HFFc6 (cell line): Measurements from ENCODE around the gene DDB1. TPM values are rescaled to one million over a fixed set of nuclear protein-coding genes. Genes with fewer than 3 reads are reported as not detected.
A peak's percentile ranks its signal among the peaks of the same experiment; 100 is the strongest.
"Not testable (repeated sequence)": the region's sequence is repeated elsewhere in the genome, so short reads cannot be mapped to it uniquely, and the experiment has no call there.

Experiments used
- DNase-seq: peaks from one replicate; pipeline ENCODE4 v3.0.0-alpha.2; 2018
- H3K27ac Mint-ChIP-seq: 2 replicates; pipeline ENCODE4 v1.8.0; 2020; ENCODE audit warnings: mild to moderate bottlenecking, mixed read lengths
- H3K27me3 Mint-ChIP-seq: 2 replicates; pipeline ENCODE4 v1.8.0; 2021; ENCODE audit warnings: mild to moderate bottlenecking, moderate library complexity, mixed read lengths; ENCODE audit not compliant: insufficient read depth
- H3K36me3 Mint-ChIP-seq: 2 replicates; pipeline ENCODE4 v1.8.0; 2021; ENCODE audit warnings: low read depth, mixed read lengths
- H3K4me1 Mint-ChIP-seq: 2 replicates; pipeline ENCODE4 v1.8.0; 2020; ENCODE audit warnings: low read depth, mixed read lengths
- H3K4me3 Mint-ChIP-seq: 2 replicates; pipeline ENCODE4 v1.8.0; 2020; ENCODE audit warnings: mild to moderate bottlenecking, moderate library complexity, mixed read lengths
- H3K9me3 Mint-ChIP-seq: 2 replicates; pipeline ENCODE4 v1.8.0; 2020; ENCODE audit warnings: mild to moderate bottlenecking, mixed read lengths
- CTCF ChIP-seq: fragments of 200-600 bp; sonication (generic); IDR thresholded peaks from 2 replicates; pipeline ENCODE4 v1.5.0; 2021; ENCODE audit warnings: antibody characterized with exemption, mild to moderate bottlenecking
- total RNA-seq, 6 experiments: library from RNA; stranded (reverse); fragmentation: NEBNext Ultra II Directional; extraction: Animal tissue kit (Norgen Biotek cat#: 25700); gene quantifications; 2 replicates in 1 of 6; 3 replicates in 5 of 6; pipeline ENCODE4 v1.2.3, GENCODE V29; 2021

The DDB1 gene
- total RNA-seq, 6 experiments from 2014 or later, result 241 to 285 (median 267) TPM

- Mint-ChIP-seq H3K36me3 (no peaks in the 10 kb centered on the region; the same call in 1 of the 2 replicates), H3K27me3 (no peaks in the 10 kb centered on the region; the same call in 1 of the 2 replicates), H3K9me3 (no peaks in the 10 kb centered on the region), H3K4me1 (peaks cover 6% of the 10 kb centered on the region), H3K4me3 (no peak overlapping the region), H3K27ac (no peak overlapping the region)
- TF ChIP-seq CTCF, result no peak
- DNase-seq, result no peak
Observed at GRCh38 chr11:61264371-61264770, 68.5 kb downstream of the DDB1 start.

- no peak for TF ChIP-seq CTCF
- Mint-ChIP-seq H3K27me3 (no peaks in the 10 kb centered on the region; the same call in none of the 2 replicates), H3K4me3 (no peak overlapping the region), H3K36me3 (no peaks in the 10 kb centered on the region), H3K27ac (no peak overlapping the region), H3K9me3 (no peaks in the 10 kb centered on the region), H3K4me1 (peaks cover 11% of the 10 kb centered on the region; the same call in 1 of the 2 replicates)
- DNase-seq, result no peak
Observed at GRCh38 chr11:61259363-61259762, 73.5 kb downstream of the DDB1 start.

GRCh38 chr11:61258546-61258945 lies 74.4 kb downstream of the DDB1 start:
- Mint-ChIP-seq H3K4me1 (peaks cover 11% of the 10 kb centered on the region; the same call in 1 of the 2 replicates), H3K9me3 (no peaks in the 10 kb centered on the region), H3K27me3 (no peaks in the 10 kb centered on the region; the same call in none of the 2 replicates), H3K36me3 (no peaks in the 10 kb centered on the region), H3K27ac (no peak overlapping the region), H3K4me3 (no peak overlapping the region)
- TF ChIP-seq CTCF, result no peak
- no peak for DNase-seq

GRCh38 chr11:61256710-61257482 lies 76.0 kb downstream of the DDB1 start:
- no peak overlapping the region for H3K4me3 Mint-ChIP-seq
- H3K4me1 Mint-ChIP-seq, result peaks cover 11% of the 10 kb centered on the region; the same call in 1 of the 2 replicates
- H3K27ac Mint-ChIP-seq, result no peak overlapping the region
- H3K27me3 Mint-ChIP-seq, result no peaks in the 10 kb centered on the region; the same call in 1 of the 2 replicates
- no peak for DNase-seq
- no peaks in the 10 kb centered on the region for H3K9me3 Mint-ChIP-seq
- TF ChIP-seq CTCF, result no peak
- no peaks in the 10 kb centered on the region for H3K36me3 Mint-ChIP-seq

DNA sequence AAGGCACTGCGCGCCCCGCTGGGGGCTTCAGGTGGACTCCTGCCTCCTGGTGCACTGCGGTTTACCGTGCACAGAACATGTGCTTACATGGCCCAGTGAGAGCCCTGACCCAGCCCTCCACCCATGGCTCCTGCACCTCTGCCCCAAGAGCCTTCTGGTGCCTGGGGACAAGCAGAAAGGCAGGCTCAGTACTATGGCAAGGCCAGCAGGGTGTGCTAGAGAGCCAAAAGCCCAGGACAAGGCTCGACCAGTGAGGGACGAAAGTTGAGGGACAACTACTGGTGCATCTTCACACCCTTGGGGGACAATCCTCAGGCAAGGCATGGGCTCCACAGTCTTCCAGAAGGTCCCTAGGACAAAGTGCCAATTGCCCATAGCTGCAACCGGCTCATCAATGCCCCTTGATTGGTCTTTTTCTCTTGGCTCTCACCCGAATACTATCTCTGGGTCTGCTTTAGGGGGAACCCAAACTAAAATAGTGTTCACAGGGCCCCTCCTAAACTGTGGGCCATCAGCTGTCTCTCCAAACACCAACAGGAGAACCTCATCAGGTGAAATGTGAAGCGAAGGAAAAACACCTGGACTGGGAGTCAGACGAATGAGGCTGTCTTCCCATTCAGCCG lies 78.4 kb downstream of the DDB1 start:
- peak; percentile 56 for DNase-seq
- no peaks in the 10 kb centered on the region for H3K36me3 Mint-ChIP-seq
- peak; percentile 93 for TF ChIP-seq CTCF
- H3K4me3 Mint-ChIP-seq, result no peak overlapping the region
- peaks cover 4% of the 10 kb centered on the region for H3K27me3 Mint-ChIP-seq
- H3K9me3 Mint-ChIP-seq, result no peaks in the 10 kb centered on the region
- H3K4me1 Mint-ChIP-seq, result peaks cover 11% of the 10 kb centered on the region; the same call in 1 of the 2 replicates
- H3K27ac Mint-ChIP-seq, result no peak overlapping the region

GRCh38 chr11:61252332-61252731 lies 80.6 kb downstream of the DDB1 start:
- H3K9me3 Mint-ChIP-seq, H3K36me3 Mint-ChIP-seq, H3K4me3 Mint-ChIP-seq, H3K27ac Mint-ChIP-seq, DNase-seq: not testable (repeated sequence)
- Mint-ChIP-seq H3K4me1 (peaks cover 11% of the 10 kb centered on the region; the same call in 1 of the 2 replicates), H3K27me3 (peaks cover 20% of the 10 kb centered on the region)

DNA sequence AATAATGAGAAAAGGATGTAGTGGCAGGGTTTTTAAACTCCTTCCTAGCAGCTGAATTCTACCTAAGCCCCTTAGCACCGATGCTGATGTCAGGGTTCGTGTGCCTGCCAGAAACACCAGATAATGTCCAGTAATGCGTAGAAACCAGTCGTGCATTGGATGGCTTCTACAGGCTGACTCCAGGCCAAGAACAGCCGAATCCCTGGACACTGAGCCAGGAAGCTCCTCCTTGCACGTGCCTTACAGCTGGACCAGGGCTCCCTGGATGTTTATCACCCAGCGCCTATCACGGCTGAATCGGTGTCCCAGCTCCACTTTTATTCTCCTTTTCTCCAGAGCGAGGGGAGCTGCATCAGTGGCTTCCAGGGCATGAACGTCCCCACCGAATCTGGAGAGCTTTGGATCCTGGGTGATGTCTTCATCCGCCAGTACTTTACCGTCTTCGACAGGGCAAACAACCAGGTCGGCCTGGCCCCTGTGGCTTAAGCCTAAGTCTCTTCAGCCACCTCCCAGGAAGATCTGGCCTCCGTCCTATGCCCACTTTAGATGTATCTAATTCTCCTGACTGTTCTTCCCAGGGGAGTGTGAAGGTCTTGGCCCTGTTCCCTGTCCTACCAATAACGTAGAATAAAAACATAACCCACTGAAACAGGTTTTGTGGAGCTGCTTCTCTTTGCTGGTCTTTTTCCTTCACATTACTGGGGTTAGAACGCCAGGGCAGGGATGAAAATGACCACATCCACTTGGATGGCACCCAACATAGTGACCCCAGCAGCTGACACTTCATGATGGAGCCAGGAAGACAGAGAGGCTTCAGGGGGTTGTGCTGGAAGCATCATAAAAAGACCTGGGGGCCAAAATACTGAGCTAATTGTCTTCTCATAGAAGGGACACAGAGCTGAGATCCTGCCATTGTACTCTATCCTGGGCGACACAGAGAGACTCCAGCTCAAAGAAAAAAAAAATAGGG lies 81.8 kb downstream of the DDB1 start:
- H3K36me3 Mint-ChIP-seq, H3K27ac Mint-ChIP-seq, H3K9me3 Mint-ChIP-seq, DNase-seq, H3K4me3 Mint-ChIP-seq: not testable (repeated sequence)
- peaks cover 23% of the 10 kb centered on the region for H3K27me3 Mint-ChIP-seq
- H3K4me1 Mint-ChIP-seq, result peaks cover 11% of the 10 kb centered on the region; the same call in 1 of the 2 replicates
